Keratinocyte (primary cell): ENCODE data around the gene CDKAL1.

Experiments used
- EZH2 ChIP-seq: IDR thresholded peaks from one replicate; pipeline ENCODE4 v1.6.1; 2012; ENCODE audit warnings: inconsistent platforms, mild to moderate bottlenecking, low read length, moderate library complexity
- TF ChIP-seq, protein P1 (sequence below), 3 experiments: IDR thresholded peaks in 1 of 3; conservative IDR thresholded peaks in 1 of 3; optimal IDR thresholded peaks in 1 of 3; 2 replicates in 2 of 3; 3 replicates in 1 of 3; pipeline versions ENCODE3 to v1.5.1; 2011; ENCODE audit warnings: low read length in 3 of 3, mild to moderate bottlenecking in 3 of 3, moderate library complexity in 2 of 3, control low read depth in 1 of 3, inconsistent platforms in 1 of 3; ENCODE audit not compliant: insufficient read depth in 2 of 3; ENCODE audit errors: extremely low read depth in 1 of 3

DNA sequence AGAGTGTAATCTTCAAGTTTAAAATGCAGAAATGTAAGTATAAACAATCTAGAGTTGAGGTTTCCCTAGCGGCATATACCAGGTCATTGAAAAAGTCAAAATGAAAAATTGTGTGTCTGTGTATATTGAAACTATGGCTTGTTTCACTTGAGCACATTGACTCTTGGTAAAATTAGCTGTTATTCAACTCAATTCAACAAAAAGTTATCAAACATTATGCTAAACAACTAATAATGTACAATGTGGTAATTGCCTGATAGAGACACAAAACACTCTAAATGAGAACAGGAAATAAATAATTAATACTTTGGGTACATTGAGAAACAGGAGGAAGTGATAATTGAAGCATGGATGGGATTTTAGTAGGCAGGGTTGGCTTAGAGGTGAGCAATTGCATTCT is 444.8 kb downstream of the CDKAL1 start:
- TF ChIP-seq EZH2 = no peak
- TF ChIP-seq, protein P1, sequence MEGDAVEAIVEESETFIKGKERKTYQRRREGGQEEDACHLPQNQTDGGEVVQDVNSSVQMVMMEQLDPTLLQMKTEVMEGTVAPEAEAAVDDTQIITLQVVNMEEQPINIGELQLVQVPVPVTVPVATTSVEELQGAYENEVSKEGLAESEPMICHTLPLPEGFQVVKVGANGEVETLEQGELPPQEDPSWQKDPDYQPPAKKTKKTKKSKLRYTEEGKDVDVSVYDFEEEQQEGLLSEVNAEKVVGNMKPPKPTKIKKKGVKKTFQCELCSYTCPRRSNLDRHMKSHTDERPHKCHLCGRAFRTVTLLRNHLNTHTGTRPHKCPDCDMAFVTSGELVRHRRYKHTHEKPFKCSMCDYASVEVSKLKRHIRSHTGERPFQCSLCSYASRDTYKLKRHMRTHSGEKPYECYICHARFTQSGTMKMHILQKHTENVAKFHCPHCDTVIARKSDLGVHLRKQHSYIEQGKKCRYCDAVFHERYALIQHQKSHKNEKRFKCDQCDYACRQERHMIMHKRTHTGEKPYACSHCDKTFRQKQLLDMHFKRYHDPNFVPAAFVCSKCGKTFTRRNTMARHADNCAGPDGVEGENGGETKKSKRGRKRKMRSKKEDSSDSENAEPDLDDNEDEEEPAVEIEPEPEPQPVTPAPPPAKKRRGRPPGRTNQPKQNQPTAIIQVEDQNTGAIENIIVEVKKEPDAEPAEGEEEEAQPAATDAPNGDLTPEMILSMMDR (optimal IDR thresholded peaks at IDR 0.05 in 1 of 3, IDR thresholded peaks at IDR 0.05 in 1 of 3, conservative IDR thresholded peaks at IDR 0.05 in 1 of 3; ENCODE audit: extremely low read depth in 1 of 3, insufficient read depth in 2 of 3, low read length in 3 of 3) = no peak
